ENCODE measurements around the gene CRYGN. TPM values are rescaled to one million over a fixed set of nuclear protein-coding genes. Genes with fewer than 3 reads are reported as not detected.

CRYGN gene
- total and polyA plus RNA-seq, 9 of the 15 experiments (the other 6 are each of a cell fraction or from before 2014, with no cell fraction given): not detected

GRCh38 chr7:151452680-151453325 lies 12.9 kb upstream of the CRYGN start (continued):
- TF ChIP-seq NR2C2 (CRISPR knock-in tag; IDR thresholded peaks at IDR 0.05): no peak
- TF ChIP-seq NR2C2 (tag; IDR thresholded peaks at IDR 0.05): no peak
- no peak for TF ChIP-seq ILF3 (IDR thresholded peaks at IDR 0.05; ENCODE audit: borderline replicate concordance)
- no peak for TF ChIP-seq FOXA3 (CRISPR knock-in tag; conservative IDR thresholded peaks at IDR 0.05 in 1 of 2, IDR thresholded peaks at IDR 0.05 in 1 of 2)

- ATAC-seq (no peak), DNase-seq (ENCODE audit: extremely low read depth in 1 of 4, low spot score in 3 of 4) (no peak), FAIRE-seq (no peak)
- POLR2A ChIA-PET: interaction anchor here (0.6 to 1.9 kb wide), 4 partner anchors 9 to 102 kb away, joined by 3 to 10 read pairs (median 4); no protein-coding TSS in a partner anchor
- 6% methylated on average over 23 of the region's 23 CpGs for WGBS (ENCODE audit: insufficient coverage, low coverage, missing lambda C conversion rate)
- no peak for TF ChIP-seq ZNF830 (CRISPR knock-in tag; IDR thresholded peaks at IDR 0.05)
- TF ChIP-seq PKNOX1 (IDR thresholded peaks at IDR 0.05): 0 out of 2 replicates have a peak, but pooled peaks have one; percentile 9
- no peak for TF ChIP-seq FUS (optimal IDR thresholded peaks at IDR 0.05; ENCODE audit: low read depth, low read length)
- Histone ChIP-seq H4K20me1 (replicated peaks; ENCODE audit: control insufficient read depth, insufficient read depth, low read length) (peaks cover 6% of the 10 kb centered on the region; the same call in 1 of the 2 replicates), H3K27ac (ENCODE audit: extremely low read depth, low read depth, low read length) (no peak overlapping the region), H3K27me3 (ENCODE audit: control insufficient read depth in 2 of 2, insufficient read depth in 2 of 2, low read length in 2 of 2) (peaks cover 55 to 71% of the 10 kb centered on the region in 2 experiments), H3K4me1 (replicated peaks in 1 of 2; ENCODE audit: control insufficient read depth in 2 of 2, insufficient read depth in 2 of 2, low read length in 2 of 2) (peaks cover 0 to 27% of the 10 kb centered on the region in 2 experiments; a peak in 2 of 5 replicates), H2AFZ (ENCODE audit: low read depth, low read length) (no peak overlapping the region), H3K4me3 (no peak overlapping the region), H3K9me1 (ENCODE audit: control insufficient read depth, insufficient read depth, low read length) (no peaks in the 10 kb centered on the region), H3K4me2 (ENCODE audit: insufficient read depth, low read length) (no peak overlapping the region), H3K79me2 (ENCODE audit: control insufficient read depth, insufficient read depth, low read length) (no peaks in the 10 kb centered on the region), H3K9me3 (replicated peaks; ENCODE audit: control insufficient read depth, insufficient read depth, low read depth, low read length) (no peaks in the 10 kb centered on the region), H3K9ac (ENCODE audit: insufficient read depth in 1 of 2, low read depth in 2 of 2, low read length in 2 of 2) (peak overlapping the region in 1 of 2 experiments; percentile 6; a peak in 1 of 4 replicates), H3K36me3 (ENCODE audit: control insufficient read depth, insufficient read depth, low read length) (no peaks in the 10 kb centered on the region)
- CTCF ChIA-PET (ENCODE audit: low intra/inter-chr PET ratio): interaction anchor here (6.0 kb wide), 1 partner anchor 137 kb away, joined by 75 read pairs; no protein-coding TSS in a partner anchor
- intact Hi-C loops (cut with micrococcal nuclease) (loop anchor here (5.0 kb wide), 1 partner anchor 305 kb away; no protein-coding TSS in a partner anchor), in situ Hi-C loops (cut with MboI) (no loop called here)
- BruUV-seq (replicated peaks): no TSS peak
These were observed 12.0 kb upstream of the CRYGN start for GRCh38 chr7:151451626-151452571.
